NCI-H524 (cell line): ENCODE measurements around the gene RARA.
"Not testable (repeated sequence)": the region's sequence is repeated elsewhere in the genome, so short reads cannot be mapped to it uniquely, and the experiment has no call there.

Source experiments
- DNase-seq, 2 experiments: peaks; one replicate each; lab custom pipeline; 2025; lab: John Stamatoyannopoulos, UW

The RARA gene

GRCh38 chr17:40298726-40299125 lies 10.3 kb upstream of the RARA start:
- no peak for DNase-seq

- DNase-seq = not testable (repeated sequence)
These were observed 9.7 kb upstream of the RARA start for GRCh38 chr17:40299159-40299757.

GRCh38 chr17:40301315-40301714 lies 7.7 kb upstream of the RARA start:
- peak in 1 of 2 experiments; percentile 40 for DNase-seq

GRCh38 chr17:40303009-40303657 lies 5.8 kb upstream of the RARA start:
- DNase-seq = peak; percentile 75 to 86

- peak in 1 of 2 experiments; percentile 25 for DNase-seq
These were observed 5.0 kb upstream of the RARA start for GRCh38 chr17:40303708-40304551.

GRCh38 chr17:40304552-40304863 lies 4.5 kb upstream of the RARA start:
- not testable (repeated sequence) for DNase-seq

GRCh38 chr17:40304866-40305265 lies 4.1 kb upstream of the RARA start:
- not testable (repeated sequence) for DNase-seq

- no peak for DNase-seq
These were observed 2.6 kb upstream of the RARA start for GRCh38 chr17:40306395-40306794.

- peak in 1 of 2 experiments; percentile 15 for DNase-seq
These were observed 1.8 kb upstream of the RARA start for GRCh38 chr17:40307001-40307730.

GRCh38 chr17:40307740-40308239 lies 1.2 kb upstream of the RARA start:
- DNase-seq = no peak

GRCh38 chr17:40309949-40310510 lies 1.1 kb downstream of the RARA start:
- peak in 1 of 2 experiments; percentile 13 for DNase-seq

GRCh38 chr17:40310882-40311391 lies 2.0 kb downstream of the RARA start:
- no peak for DNase-seq

GRCh38 chr17:40311575-40311974 lies 2.6 kb downstream of the RARA start:
- no peak for DNase-seq

- no peak for DNase-seq
These were observed 3.3 kb downstream of the RARA start for GRCh38 chr17:40312131-40312731.

- DNase-seq = no peak
These were observed 4.1 kb downstream of the RARA start for GRCh38 chr17:40312893-40313667.

- DNase-seq = peak; percentile 84 to 96
These were observed 4.9 kb downstream of the RARA start for GRCh38 chr17:40313668-40314583.

- peak; percentile 41 to 77 for DNase-seq
These were observed 5.6 kb downstream of the RARA start for GRCh38 chr17:40314584-40314956.

- no peak for DNase-seq
These were observed 6.2 kb downstream of the RARA start for GRCh38 chr17:40315206-40315605.
